MV-4-11 (cell line): ENCODE measurements around the gene GPANK1.

Experiments used
- DNase-seq: peaks from one replicate; lab custom pipeline; 2025; lab: John Stamatoyannopoulos, UW

The GPANK1 gene

DNA sequence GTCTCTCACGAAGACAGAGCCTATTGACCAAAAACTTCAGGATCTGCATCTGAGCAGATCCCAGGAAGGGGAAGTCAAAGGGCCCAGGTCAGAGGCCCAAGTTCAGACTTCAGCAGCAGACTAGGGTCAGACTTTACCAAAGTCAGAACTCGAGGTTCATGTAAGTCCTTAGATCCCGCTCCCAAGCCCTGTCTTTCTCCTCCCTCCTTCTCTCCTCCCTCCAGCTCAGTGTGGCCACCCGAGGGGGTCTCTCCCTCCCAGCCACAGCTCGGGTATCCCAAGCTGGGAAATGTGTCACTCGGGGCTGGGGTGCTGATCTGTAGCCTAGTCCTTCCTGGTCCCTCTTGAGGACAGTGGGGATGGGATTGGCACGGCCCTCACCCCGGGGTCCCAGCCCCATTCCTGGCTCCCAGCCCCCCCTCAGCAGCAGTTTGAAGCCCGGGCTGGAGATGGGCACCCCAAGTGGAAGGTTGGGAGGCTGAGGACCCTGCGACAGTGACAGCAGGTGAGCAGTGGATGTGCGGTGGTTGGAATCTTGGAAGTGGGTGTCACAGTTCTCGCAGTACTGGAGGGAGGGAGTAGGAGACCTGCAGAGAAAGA lies 2.6 kb downstream of the GPANK1 start:
- DNase-seq, result no peak

DNA sequence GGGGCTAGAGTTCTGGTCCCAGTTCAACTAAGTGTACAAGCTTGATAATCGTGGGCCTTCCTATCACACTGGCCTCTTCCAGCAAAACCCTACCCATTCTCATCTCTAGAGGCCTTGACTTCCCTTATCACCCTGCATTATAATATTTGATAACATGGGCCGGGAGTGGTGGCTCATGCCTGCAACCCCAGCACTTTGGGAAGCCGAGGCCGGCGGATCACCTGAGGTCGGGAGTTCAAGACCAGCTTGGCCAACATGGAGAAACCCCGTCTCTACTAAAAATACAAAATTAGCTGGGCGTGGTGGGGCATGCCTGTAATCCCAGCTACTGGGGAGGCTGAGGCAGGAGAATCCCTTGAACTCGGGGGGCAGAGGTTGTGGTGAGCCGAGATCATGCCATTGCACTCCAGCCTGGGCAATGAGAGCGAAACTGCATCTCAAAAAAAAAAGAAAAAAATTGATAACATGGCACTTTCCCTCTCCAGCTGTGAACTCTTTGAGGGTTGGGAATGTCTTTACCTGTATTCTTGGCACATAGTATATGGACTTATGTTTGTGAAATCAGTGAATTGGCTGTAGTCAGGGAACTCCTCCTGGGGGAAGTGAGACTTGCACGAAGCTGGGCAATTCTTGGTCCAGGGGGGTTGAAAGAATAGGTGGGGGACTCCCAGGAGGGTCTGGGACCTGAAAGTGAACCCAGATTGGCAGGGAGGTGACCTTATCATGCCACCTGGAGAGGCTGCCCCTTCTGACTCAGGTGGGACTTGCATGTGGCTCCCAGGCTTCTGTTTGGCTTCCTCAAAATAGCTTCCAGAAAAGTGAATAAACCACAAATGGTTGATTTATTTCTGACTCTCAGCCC lies 3.3 kb downstream of the GPANK1 start:
- DNase-seq, result peak; percentile 22

DNA sequence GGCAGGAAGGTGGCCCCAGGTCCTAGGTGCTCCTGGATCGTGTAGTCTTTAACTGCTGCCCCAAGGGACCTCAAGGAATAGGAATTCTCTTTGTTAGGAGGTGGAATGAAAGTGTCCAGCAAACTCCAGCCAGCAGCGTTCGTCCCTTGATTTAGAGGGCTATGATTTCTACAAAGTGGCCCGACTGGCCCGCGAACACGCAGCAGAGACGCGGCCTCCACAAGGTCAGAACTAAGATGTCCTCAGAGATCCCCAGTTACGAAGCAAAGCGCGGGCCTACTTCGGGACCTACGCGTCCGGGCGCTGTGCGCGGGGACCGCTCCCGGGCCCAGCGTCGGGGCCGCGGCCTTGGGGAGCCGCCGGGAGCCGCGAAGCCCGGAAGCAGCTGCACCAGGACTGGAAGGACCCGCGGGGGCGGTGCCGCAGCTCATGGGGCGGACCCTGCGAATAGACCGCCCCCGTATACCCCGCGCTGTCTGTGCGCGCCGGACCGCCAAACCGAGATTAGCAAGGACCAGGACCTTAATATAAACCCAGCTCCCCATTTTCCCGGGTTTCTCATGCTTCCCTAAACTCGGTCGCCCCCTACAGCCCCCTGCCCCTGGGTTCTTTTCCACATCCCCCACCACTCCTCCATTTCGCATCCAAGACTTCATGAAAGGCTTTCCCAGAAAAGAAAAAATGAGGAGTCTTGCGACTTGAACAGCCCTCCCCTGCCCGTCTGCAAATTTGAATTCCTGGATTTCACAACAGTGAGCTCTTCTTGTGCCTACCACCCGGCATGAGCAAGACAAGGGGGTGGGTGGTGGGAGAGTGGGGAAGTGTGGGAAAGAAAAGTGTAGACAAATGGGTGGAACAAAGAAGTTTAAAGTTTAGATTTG lies 4.2 kb downstream of the GPANK1 start, which contains the start of gene C6orf47:
Gene C6orf47, minus strand, starts transcription at position 398 of the 881 bp plus-strand sequence. CDS start 831 bp downstream, outside the sequence.
- peak; percentile 79 for DNase-seq

GRCh38 chr6:31659649-31660380 lies 5.0 kb downstream of the GPANK1 start:
- peak; percentile 7 for DNase-seq

GRCh38 chr6:31658983-31659648 lies 5.7 kb downstream of the GPANK1 start:
- DNase-seq, result no peak

GRCh38 chr6:31658158-31658688 lies 6.6 kb downstream of the GPANK1 start:
- DNase-seq, result no peak

GRCh38 chr6:31657406-31658157 lies 7.2 kb downstream of the GPANK1 start:
- no peak for DNase-seq

DNA sequence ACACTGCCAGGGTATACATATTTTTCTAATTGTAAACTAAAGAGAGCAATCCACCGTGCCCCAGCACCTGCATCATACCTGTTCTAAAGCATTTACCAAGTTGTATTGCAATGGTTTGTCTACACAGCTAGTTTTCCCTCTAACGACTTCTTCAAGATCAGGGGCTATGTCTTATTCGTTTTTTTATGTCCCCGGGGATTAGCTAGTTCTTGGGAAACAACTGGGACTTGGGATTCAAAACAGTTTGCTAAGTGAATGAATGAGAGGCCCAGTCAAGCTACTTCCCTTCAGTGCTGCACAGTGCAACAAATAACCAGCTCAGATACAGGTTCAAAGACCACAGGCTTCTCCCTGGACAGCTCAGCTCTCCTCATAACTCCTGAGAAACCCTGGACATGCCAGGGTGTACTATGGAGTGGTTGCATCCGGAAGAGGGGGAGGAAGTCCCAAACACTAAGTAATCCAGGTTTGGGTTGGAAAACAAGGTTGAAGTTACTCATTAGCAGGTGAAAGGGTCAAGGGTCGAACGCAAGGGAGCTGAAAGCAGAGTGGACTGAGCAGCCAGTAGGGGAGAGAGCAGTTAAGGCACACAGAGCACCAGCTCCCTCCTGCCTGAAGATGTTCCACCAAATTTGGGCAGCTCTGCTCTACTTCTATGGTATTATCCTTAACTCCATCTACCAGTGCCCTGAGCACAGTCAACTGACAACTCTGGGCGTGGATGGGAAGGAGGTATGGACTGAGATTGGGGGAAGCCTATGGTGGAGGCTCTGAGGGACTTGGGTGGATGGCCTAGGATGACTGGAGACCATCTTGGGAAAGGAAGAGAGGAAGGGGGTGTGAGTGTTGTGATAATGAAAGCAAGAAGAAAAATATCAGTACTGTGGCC lies 9.2 kb downstream of the GPANK1 start, which contains the start of gene APOM:
Gene APOM, plus strand, starts transcription at position 546 of the 889 bp plus-strand sequence. Its CDS starts 73 bp downstream, at position 619.
- no peak for DNase-seq

GRCh38 chr6:31654574-31655348 lies 10.0 kb downstream of the GPANK1 start:
- DNase-seq, result no peak

- peak; percentile 96 for DNase-seq
Measured at GRCh38 chr6:31652925-31653724, 11.7 kb downstream of the GPANK1 start.

DNA sequence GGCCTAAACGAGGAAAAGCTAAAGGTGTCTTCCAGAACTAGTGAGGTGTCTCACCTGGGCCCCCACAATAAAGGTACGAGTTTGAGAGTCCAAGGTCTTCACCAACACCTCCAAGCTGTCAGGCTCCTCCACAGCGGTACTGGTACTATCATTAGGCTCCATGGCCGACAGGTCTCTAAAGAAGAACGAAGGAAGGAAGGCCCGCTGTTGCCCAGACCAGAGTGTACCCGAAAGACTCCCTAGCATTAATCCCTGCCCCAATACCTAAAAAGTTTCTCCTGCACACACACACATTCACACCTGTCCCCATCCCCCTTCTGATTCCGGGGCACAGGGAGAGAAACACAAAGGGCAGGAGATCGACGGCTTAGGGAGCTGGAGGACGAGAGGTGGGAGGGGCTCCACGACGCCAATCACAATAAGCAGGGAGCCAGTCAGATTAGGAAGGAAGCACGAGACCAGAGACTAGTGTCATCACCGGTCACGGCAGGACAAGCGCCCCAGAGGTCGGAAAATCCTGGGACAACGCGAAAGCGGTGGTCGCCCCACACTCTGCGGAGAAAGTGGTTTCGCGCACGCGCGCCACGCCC lies 13.1 kb downstream of the GPANK1 start:
- peak; percentile 71 for DNase-seq

GRCh38 chr6:31645325-31645724 lies 19.5 kb downstream of the GPANK1 start:
- no peak for DNase-seq

- DNase-seq, result no peak
Measured at GRCh38 chr6:31643818-31644454, 20.9 kb downstream of the GPANK1 start.

DNA sequence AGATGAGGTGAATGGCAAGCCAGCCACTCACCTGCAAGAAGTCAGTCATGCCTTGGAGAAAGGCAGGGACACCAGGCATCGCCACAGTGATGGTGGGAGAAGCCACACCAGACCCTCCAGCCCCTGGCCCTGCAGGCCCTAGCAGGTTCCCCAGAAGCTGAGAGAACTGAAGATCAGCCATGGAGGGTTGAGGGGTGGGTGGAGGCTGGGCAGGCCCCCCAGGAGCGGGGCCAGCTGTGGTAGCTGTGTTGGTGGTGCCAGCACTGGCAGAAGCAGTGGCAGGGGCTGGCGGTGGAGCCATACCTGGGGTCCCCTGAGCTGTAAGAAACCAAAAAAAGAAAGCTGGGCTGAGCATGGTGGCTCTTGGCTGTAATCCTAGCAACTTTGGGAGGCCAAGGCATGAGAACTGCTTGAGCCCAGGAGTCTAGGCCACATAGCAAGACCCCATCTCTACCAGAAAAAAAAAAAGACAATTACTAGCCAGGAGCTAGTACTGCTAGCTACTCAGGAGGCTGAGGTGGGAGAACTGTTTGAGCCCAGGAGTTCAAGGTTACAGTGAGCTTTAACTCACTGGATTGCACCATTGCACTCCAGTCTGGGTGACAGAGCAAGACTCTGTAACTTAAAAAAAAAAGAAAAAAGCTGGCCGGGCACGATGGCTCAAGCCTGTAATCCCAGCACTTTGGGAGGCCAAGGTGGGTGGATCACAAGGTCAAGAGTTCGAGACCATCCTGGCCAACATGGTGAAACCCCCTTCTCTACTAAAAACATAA lies 21.8 kb downstream of the GPANK1 start:
- no peak for DNase-seq

DNA sequence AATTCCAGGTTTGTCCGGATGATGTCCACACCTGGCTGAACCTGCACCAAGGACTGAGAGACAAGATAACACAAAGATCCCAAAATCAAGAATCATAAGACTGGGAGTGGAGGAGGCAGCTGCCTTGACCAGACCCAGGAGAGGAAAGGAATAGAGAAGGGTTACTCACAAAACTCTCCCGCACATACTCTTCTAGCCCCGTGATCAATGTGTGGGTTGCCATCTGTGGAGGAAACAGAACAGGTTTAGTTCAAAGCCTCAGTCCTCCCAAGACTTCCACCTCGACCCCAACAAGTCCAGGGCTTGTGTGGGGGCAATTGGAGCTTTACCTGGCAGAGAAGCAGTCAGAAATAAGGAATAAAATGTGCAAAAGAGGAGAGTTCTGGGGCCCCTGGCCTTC lies 23.4 kb downstream of the GPANK1 start:
- DNase-seq, result no peak

DNA sequence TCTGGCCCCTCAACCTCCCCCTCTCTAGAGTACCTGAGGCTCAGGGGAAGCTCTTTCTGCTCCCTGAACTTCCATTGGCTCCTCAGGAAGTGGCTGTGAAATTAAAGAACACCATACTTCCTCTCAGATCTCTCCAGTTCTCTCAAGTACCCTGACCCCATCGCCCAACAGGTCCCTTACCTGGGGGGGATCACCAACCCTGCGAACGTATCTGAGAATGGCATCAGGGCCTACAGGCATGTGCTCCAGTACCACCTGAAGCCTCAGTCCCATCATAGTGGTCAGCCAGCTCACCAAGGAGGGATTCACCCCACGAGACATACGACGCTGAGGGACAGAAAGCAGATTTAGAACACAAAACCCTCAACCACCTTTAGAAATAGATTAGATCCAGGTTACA lies 24.2 kb downstream of the GPANK1 start:
- DNase-seq, result no peak
